ENCODE measurements around the gene P2RY13.

The P2RY13 gene

GRCh38 chr3:151305775-151306151 is 23.6 kb downstream of the P2RY13 start:
- Histone ChIP-seq H3K4ac (ENCODE audit: low read depth in 1 of 2, low read length in 2 of 2) (no peak overlapping the region), H3K9me3 (ENCODE audit: control insufficient read depth, low read length) (no peaks in the 10 kb centered on the region), H2BK12ac (ENCODE audit: low read length in 2 of 2) (no peak overlapping the region), H2BK15ac (ENCODE audit: low read depth, poor library complexity, severe bottlenecking) (no peak overlapping the region), H3K14ac (ENCODE audit: low read length in 2 of 2) (no peak overlapping the region), H3K36me3 (ENCODE audit: control insufficient read depth in 1 of 2, insufficient read depth in 2 of 2, low read depth in 1 of 2, low read length in 2 of 2) (no peaks in the 10 kb centered on the region), H2BK5ac (ENCODE audit: low read depth, low read length, poor library complexity, severe bottlenecking) (peak overlapping the region; percentile 63), H2AK5ac (ENCODE audit: low read length, severe bottlenecking) (peak overlapping the region; percentile 76), H4K8ac (ENCODE audit: low read length) (no peak overlapping the region), H3K4me3 (ENCODE audit: insufficient read depth in 1 of 2, low read depth in 1 of 2, low read length in 2 of 2) (no peak overlapping the region), H3K4me1 (ENCODE audit: control insufficient read depth, insufficient read depth, low read depth, low read length) (peaks cover 12% of the 10 kb centered on the region), H2BK120ac (ENCODE audit: low read depth, low read length) (peak overlapping the region; percentile 64), H3K23ac (ENCODE audit: low read length in 2 of 2) (no peak overlapping the region), H3K27ac (ENCODE audit: low read length, poor library complexity, severe bottlenecking) (peak overlapping the region; percentile 94), H3K27me3 (ENCODE audit: control insufficient read depth in 1 of 2, insufficient read depth in 1 of 2, low read length in 2 of 2) (no peaks in the 10 kb centered on the region), H3K18ac (ENCODE audit: low read depth in 1 of 2, low read length in 2 of 2) (no peak overlapping the region), H4K91ac (ENCODE audit: low read length) (peak overlapping the region; percentile 81), H3K9ac (ENCODE audit: low read length) (peak overlapping the region; percentile 51), H2AFZ (ENCODE audit: low read depth, low read length) (no peak overlapping the region), H3K4me2 (ENCODE audit: low read length, poor library complexity, severe bottlenecking) (no peak overlapping the region), H3K79me1 (replicated peaks; ENCODE audit: low read length, poor library complexity, severe bottlenecking) (no peaks in the 10 kb centered on the region)
- WGBS: 90% methylated on average over 4 of the region's 4 CpGs
- no peak for DNase-seq

DNA sequence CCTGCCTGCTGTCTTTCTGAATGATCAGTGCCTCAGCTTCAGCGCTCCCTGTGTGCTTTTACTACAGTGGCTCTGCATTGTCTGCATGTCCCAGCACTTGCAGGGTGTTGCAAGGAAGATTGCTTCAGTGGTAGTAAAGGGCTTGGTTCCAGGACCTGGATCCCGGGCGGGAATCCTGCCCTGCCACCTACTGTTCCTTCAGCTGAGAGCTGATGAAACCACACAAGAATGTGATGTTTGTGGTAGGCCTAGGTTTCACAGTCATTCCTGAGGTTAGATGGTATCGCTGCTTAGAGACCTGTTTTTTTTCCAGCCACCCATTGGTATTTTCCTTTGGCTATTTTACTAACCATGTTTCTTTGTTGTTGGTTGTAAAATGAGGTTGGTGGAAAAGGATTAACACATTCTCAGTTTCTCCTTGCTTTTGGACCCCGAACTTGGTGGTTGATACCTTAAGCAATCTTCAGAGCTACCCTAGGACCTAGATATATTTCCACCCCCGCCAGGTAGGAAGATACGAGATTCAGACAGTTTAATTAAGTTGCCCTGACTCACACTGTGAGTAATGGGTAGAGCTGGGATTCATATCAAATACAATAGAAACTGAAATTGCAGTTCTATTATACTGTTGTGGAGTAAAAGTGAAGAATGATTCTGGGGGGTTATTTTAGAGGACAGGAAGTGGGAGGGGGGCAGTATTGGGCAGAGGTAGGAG is 24.1 kb downstream of the P2RY13 start:
- Histone ChIP-seq H2BK5ac (ENCODE audit: low read depth, low read length, poor library complexity, severe bottlenecking) (peak overlapping the region; percentile 63), H3K9ac (ENCODE audit: low read length) (peak overlapping the region; percentile 51), H3K4ac (ENCODE audit: low read depth in 1 of 2, low read length in 2 of 2) (no peak overlapping the region), H2BK120ac (ENCODE audit: low read depth, low read length) (no peak overlapping the region), H3K18ac (ENCODE audit: low read depth in 1 of 2, low read length in 2 of 2) (peak overlapping the region; percentile 61 to 71), H4K8ac (ENCODE audit: low read length) (no peak overlapping the region), H3K23ac (ENCODE audit: low read length in 2 of 2) (no peak overlapping the region), H2AK5ac (ENCODE audit: low read length, severe bottlenecking) (peak overlapping the region; percentile 83), H2BK12ac (ENCODE audit: low read length in 2 of 2) (peak overlapping the region; percentile 25 to 64), H3K9me3 (ENCODE audit: control insufficient read depth, low read length) (no peaks in the 10 kb centered on the region), H3K4me3 (ENCODE audit: insufficient read depth in 1 of 2, low read depth in 1 of 2, low read length in 2 of 2) (no peak overlapping the region), H4K91ac (ENCODE audit: low read length) (no peak overlapping the region), H3K4me1 (ENCODE audit: control insufficient read depth, insufficient read depth, low read depth, low read length) (peaks cover 12% of the 10 kb centered on the region), H2AFZ (ENCODE audit: low read depth, low read length) (no peak overlapping the region), H3K27ac (ENCODE audit: low read length, poor library complexity, severe bottlenecking) (peak overlapping the region; percentile 94), H2BK15ac (ENCODE audit: low read depth, poor library complexity, severe bottlenecking) (no peak overlapping the region), H3K14ac (ENCODE audit: low read length in 2 of 2) (no peak overlapping the region), H3K4me2 (ENCODE audit: low read length, poor library complexity, severe bottlenecking) (peak overlapping the region; percentile 27), H3K79me1 (replicated peaks; ENCODE audit: low read length, poor library complexity, severe bottlenecking) (no peaks in the 10 kb centered on the region), H3K36me3 (ENCODE audit: control insufficient read depth in 1 of 2, insufficient read depth in 2 of 2, low read depth in 1 of 2, low read length in 2 of 2) (no peaks in the 10 kb centered on the region), H3K27me3 (ENCODE audit: control insufficient read depth in 1 of 2, insufficient read depth in 1 of 2, low read length in 2 of 2) (no peaks in the 10 kb centered on the region)
- 9% methylated on average over 3 of the region's 7 CpGs for WGBS
- DNase-seq: peak; percentile 97

DNA sequence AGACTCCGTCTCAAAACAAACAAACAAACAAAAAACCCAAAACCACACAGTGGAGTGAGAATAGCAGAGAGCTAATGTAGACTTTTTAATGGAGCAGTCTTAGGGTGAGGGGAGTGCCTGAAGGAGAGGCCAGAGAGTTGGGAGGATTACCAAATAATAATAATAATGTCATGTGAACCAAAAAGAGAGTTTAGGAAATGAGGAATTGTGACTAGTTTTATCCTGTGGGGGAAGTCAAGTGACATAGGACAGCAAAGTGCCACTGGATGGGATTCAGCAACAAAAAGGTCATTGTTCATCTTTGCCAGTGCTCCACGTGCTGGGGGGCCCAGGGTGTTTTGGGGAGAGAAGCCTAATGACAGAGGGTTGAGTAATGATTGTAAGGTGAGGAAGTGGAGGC is 25.6 kb downstream of the P2RY13 start:
- 66% methylated on average over 1 of the region's 2 CpGs for WGBS

DNA sequence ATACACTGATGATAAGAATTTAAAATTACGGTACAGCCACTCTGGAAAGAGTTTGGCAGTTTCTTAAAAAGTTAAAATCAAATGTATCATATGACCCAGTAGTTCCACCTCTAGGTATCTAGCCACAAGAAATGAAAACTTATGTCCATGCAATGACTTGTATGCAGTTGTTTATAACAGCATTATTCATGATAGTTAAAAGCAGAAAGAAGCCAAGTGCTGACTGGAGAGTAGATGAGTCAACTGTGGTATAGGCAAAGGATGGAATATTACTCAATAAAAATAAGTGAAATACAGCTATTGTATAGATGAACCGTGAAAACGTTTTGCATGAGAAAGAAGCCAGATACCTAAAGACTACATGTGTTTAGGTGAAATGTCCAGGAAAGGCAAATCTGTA is 27.6 kb downstream of the P2RY13 start:
- Histone ChIP-seq H3K18ac (ENCODE audit: low read depth in 1 of 2, low read length in 2 of 2) (no peak overlapping the region), H3K4ac (ENCODE audit: low read depth in 1 of 2, low read length in 2 of 2) (no peak overlapping the region), H3K27ac (ENCODE audit: low read length, poor library complexity, severe bottlenecking) (no peak overlapping the region), H2BK120ac (ENCODE audit: low read depth, low read length) (no peak overlapping the region), H3K4me3 (ENCODE audit: insufficient read depth in 1 of 2, low read depth in 1 of 2, low read length in 2 of 2) (no peak overlapping the region), H3K9ac (ENCODE audit: low read length) (no peak overlapping the region), H3K4me2 (ENCODE audit: low read length, poor library complexity, severe bottlenecking) (no peak overlapping the region), H3K9me3 (ENCODE audit: control insufficient read depth, low read length) (no peaks in the 10 kb centered on the region), H3K23ac (ENCODE audit: low read length in 2 of 2) (no peak overlapping the region), H2BK5ac (ENCODE audit: low read depth, low read length, poor library complexity, severe bottlenecking) (no peak overlapping the region), H3K27me3 (ENCODE audit: control insufficient read depth in 1 of 2, insufficient read depth in 1 of 2, low read length in 2 of 2) (no peaks in the 10 kb centered on the region), H3K4me1 (ENCODE audit: control insufficient read depth, insufficient read depth, low read depth, low read length) (peaks cover 12% of the 10 kb centered on the region), H3K14ac (ENCODE audit: low read length in 2 of 2) (no peak overlapping the region), H3K79me1 (replicated peaks; ENCODE audit: low read length, poor library complexity, severe bottlenecking) (no peaks in the 10 kb centered on the region), H3K36me3 (ENCODE audit: control insufficient read depth in 1 of 2, insufficient read depth in 2 of 2, low read depth in 1 of 2, low read length in 2 of 2) (no peaks in the 10 kb centered on the region), H4K91ac (ENCODE audit: low read length) (no peak overlapping the region), H4K8ac (ENCODE audit: low read length) (no peak overlapping the region), H2AK5ac (ENCODE audit: low read length, severe bottlenecking) (no peak overlapping the region), H2BK12ac (ENCODE audit: low read length in 2 of 2) (no peak overlapping the region), H2AFZ (ENCODE audit: low read depth, low read length) (no peak overlapping the region), H2BK15ac (ENCODE audit: low read depth, poor library complexity, severe bottlenecking) (no peak overlapping the region)
- WGBS: 49% methylated on average over 2 of the region's 3 CpGs
- peak; percentile 73 for DNase-seq

More for the DNA sequence above, 25.6 kb downstream of the P2RY13 start:
- Histone ChIP-seq H3K27ac (ENCODE audit: low read length, poor library complexity, severe bottlenecking) (no peak overlapping the region), H3K9me3 (ENCODE audit: control insufficient read depth, low read length) (no peaks in the 10 kb centered on the region), H3K9ac (ENCODE audit: low read length) (no peak overlapping the region), H4K8ac (ENCODE audit: low read length) (no peak overlapping the region), H3K4me1 (ENCODE audit: control insufficient read depth, insufficient read depth, low read depth, low read length) (peaks cover 12% of the 10 kb centered on the region), H3K27me3 (ENCODE audit: control insufficient read depth in 1 of 2, insufficient read depth in 1 of 2, low read length in 2 of 2) (no peaks in the 10 kb centered on the region), H2BK12ac (ENCODE audit: low read length in 2 of 2) (peak overlapping the region in 1 of 2 experiments; percentile 71), H2BK15ac (ENCODE audit: low read depth, poor library complexity, severe bottlenecking) (peak overlapping the region; percentile 71), H3K4me2 (ENCODE audit: low read length, poor library complexity, severe bottlenecking) (no peak overlapping the region), H3K36me3 (ENCODE audit: control insufficient read depth in 1 of 2, insufficient read depth in 2 of 2, low read depth in 1 of 2, low read length in 2 of 2) (no peaks in the 10 kb centered on the region), H2AK5ac (ENCODE audit: low read length, severe bottlenecking) (peak overlapping the region; percentile 99), H3K23ac (ENCODE audit: low read length in 2 of 2) (no peak overlapping the region), H3K18ac (ENCODE audit: low read depth in 1 of 2, low read length in 2 of 2) (no peak overlapping the region), H3K79me1 (replicated peaks; ENCODE audit: low read length, poor library complexity, severe bottlenecking) (no peaks in the 10 kb centered on the region), H3K4ac (ENCODE audit: low read depth in 1 of 2, low read length in 2 of 2) (peak overlapping the region in 1 of 2 experiments; percentile 32), H2BK5ac (ENCODE audit: low read depth, low read length, poor library complexity, severe bottlenecking) (no peak overlapping the region), H4K91ac (ENCODE audit: low read length) (no peak overlapping the region), H3K4me3 (ENCODE audit: insufficient read depth in 1 of 2, low read depth in 1 of 2, low read length in 2 of 2) (no peak overlapping the region), H2BK120ac (ENCODE audit: low read depth, low read length) (no peak overlapping the region), H3K14ac (ENCODE audit: low read length in 2 of 2) (no peak overlapping the region), H2AFZ (ENCODE audit: low read depth, low read length) (no peak overlapping the region)
- no peak for DNase-seq

Data from mesenchymal stem cell (in vitro differentiated cells and primary cell).